ENCODE data around the gene BLVRA. TPM values are rescaled to one million over a fixed set of nuclear protein-coding genes. Genes with fewer than 3 reads are reported as not detected.

The BLVRA gene
- total and polyA plus RNA-seq, 10 of the 15 experiments (the other 5 are each of a cell fraction or from before 2014, with no cell fraction given), result 63.3 to 198 (median 102) TPM

GRCh38 chr7:43824963-43825362 is 66.5 kb downstream of the BLVRA start:
- ChIA-PET SMC1A (ENCODE audit: uncharacterized antibody, unreplicated experiment) (interaction anchor here (1.0 to 6.7 kb wide), 4 partner anchors 10 to 104 kb away, joined by 3 to 28 read pairs (median 6); no protein-coding TSS in a partner anchor), RAD21 (ENCODE audit: unreplicated experiment) (interaction anchor here (1.0 to 2.6 kb wide), 2 partner anchors 14 to 177 kb away, joined by 3 to 7 read pairs; no protein-coding TSS in a partner anchor), CTCF (interaction anchor here (1.0 to 1.8 kb wide), 4 partner anchors 14 to 106 kb away, joined by 3 to 9 read pairs (median 4); no protein-coding TSS in a partner anchor), POLR2A (interaction anchor here (1.6 kb wide), 1 partner anchor 9 kb away, joined by 5 read pairs; no protein-coding TSS in a partner anchor)
- in situ Hi-C loops (cut with MboI), result loop anchor here (25.0 kb wide), 1 partner anchor 1888 kb away; no protein-coding TSS in a partner anchor
- DNase-seq (ENCODE audit: low read depth, low spot score) (no peak), ATAC-seq (no peak), FAIRE-seq (no peak)
- Histone ChIP-seq H3K27me3 (replicated peaks in 1 of 2; ENCODE audit: control insufficient read depth in 2 of 2, insufficient read depth in 2 of 2, low read length in 1 of 2) (no peaks in the 10 kb centered on the region), H3K4me3 (no peak overlapping the region), H3K36me3 (ENCODE audit: control insufficient read depth in 2 of 2, insufficient read depth in 2 of 2, low read length in 1 of 2) (no peaks in the 10 kb centered on the region), H3K4me2 (ENCODE audit: control insufficient read depth, insufficient read depth) (no peak overlapping the region), H3K27ac (ENCODE audit: control insufficient read depth, insufficient read depth) (no peak overlapping the region), H3K9me3 (replicated peaks; ENCODE audit: control insufficient read depth, insufficient read depth, low read length) (no peaks in the 10 kb centered on the region; the same call in 2 of the 3 replicates), H2AFZ (ENCODE audit: control insufficient read depth, low read depth, low read length) (no peak overlapping the region), H3K4me1 (ENCODE audit: control insufficient read depth, insufficient read depth, low read length) (no peaks in the 10 kb centered on the region), H4K20me1 (ENCODE audit: control insufficient read depth, insufficient read depth) (no peaks in the 10 kb centered on the region), H3K79me2 (ENCODE audit: control insufficient read depth, insufficient read depth, low read length) (no peaks in the 10 kb centered on the region), H3K9ac (ENCODE audit: control insufficient read depth, insufficient read depth, low read length) (no peak overlapping the region)
- intact Hi-C loops (cut with micrococcal nuclease; ENCODE audit: unreplicated experiment), result no loop called here
- no peak for TF ChIP-seq STAT1 (conservative IDR thresholded peaks at IDR 0.05)
- WGBS (ENCODE audit: insufficient coverage, insufficient replicate concordance, low lambda C conversion rate, missing lambda C conversion rate), result 50% methylated on average over 1 of the region's 1 CpG
- BruUV-seq (replicated peaks), result no TSS peak

- H4K20me1 ChIP-seq (ENCODE audit: control insufficient read depth, insufficient read depth), result no peaks in the 10 kb centered on the region
- no peaks in the 10 kb centered on the region for H3K79me2 ChIP-seq (ENCODE audit: control insufficient read depth, insufficient read depth, low read length)
- WGBS (ENCODE audit: insufficient coverage, insufficient replicate concordance, low lambda C conversion rate, missing lambda C conversion rate), result 94% methylated on average over 5 of the region's 5 CpGs
- H3K4me1 ChIP-seq (ENCODE audit: control insufficient read depth, insufficient read depth, low read length), result no peaks in the 10 kb centered on the region
- DNase-seq (ENCODE audit: low read depth, low spot score), result no peak
- no peak overlapping the region for H3K9ac ChIP-seq (ENCODE audit: control insufficient read depth, insufficient read depth, low read length)
- H3K4me2 ChIP-seq (ENCODE audit: control insufficient read depth, insufficient read depth), result no peak overlapping the region
- SMC1A ChIA-PET (ENCODE audit: uncharacterized antibody, unreplicated experiment), result interaction anchor here (1.0 to 6.7 kb wide), 5 partner anchors 9 to 105 kb away, joined by 3 to 28 read pairs (median 3); no protein-coding TSS in a partner anchor
- FAIRE-seq, result no peak
- H3K9me3 ChIP-seq (replicated peaks; ENCODE audit: control insufficient read depth, insufficient read depth, low read length), result no peaks in the 10 kb centered on the region; the same call in 2 of the 3 replicates
- intact Hi-C loops (cut with micrococcal nuclease; ENCODE audit: unreplicated experiment) (no loop called here), in situ Hi-C loops (cut with MboI) (loop anchor here (25.0 kb wide), 1 partner anchor 1888 kb away; no protein-coding TSS in a partner anchor)
- CTCF ChIA-PET, result interaction anchor here (1.0 to 1.8 kb wide), 5 partner anchors 13 to 243 kb away, joined by 3 to 9 read pairs (median 3); partner anchors contain the start of gene STK17A
- H3K4me3 ChIP-seq, result no peak overlapping the region
- H3K27ac ChIP-seq (ENCODE audit: control insufficient read depth, insufficient read depth), result no peak overlapping the region
- POLR2A ChIA-PET, result interaction anchor here (0.6 to 1.6 kb wide), 2 partner anchors 9 to 66 kb away, joined by 3 to 5 read pairs; no protein-coding TSS in a partner anchor
- no peaks in the 10 kb centered on the region for H3K36me3 ChIP-seq (ENCODE audit: control insufficient read depth in 2 of 2, insufficient read depth in 2 of 2, low read length in 1 of 2)
- no peak for ATAC-seq
- RAD21 ChIA-PET (ENCODE audit: unreplicated experiment), result interaction anchor here (0.7 to 2.6 kb wide), 3 partner anchors 13 to 250 kb away, joined by 3 to 7 read pairs (median 3); no protein-coding TSS in a partner anchor
- H3K27me3 ChIP-seq (replicated peaks in 1 of 2; ENCODE audit: control insufficient read depth in 2 of 2, insufficient read depth in 2 of 2, low read length in 1 of 2), result no peaks in the 10 kb centered on the region
- H2AFZ ChIP-seq (ENCODE audit: control insufficient read depth, low read depth, low read length), result no peak overlapping the region
- BruUV-seq (replicated peaks), result no TSS peak
- TF ChIP-seq YY1 (IDR thresholded peaks at IDR 0.05; ENCODE audit: low read depth, low read length) (no peak), POLR2A (IDR thresholded peaks at IDR 0.05; ENCODE audit: low read depth, low read length) (no peak), CEBPZ (IDR thresholded peaks at IDR 0.05; ENCODE audit: low read depth, low read length) (no peak), PRDM15 (CRISPR knock-in tag; IDR thresholded peaks at IDR 0.05) (no peak), NR2C1 (IDR thresholded peaks at IDR 0.05) (no peak), BHLHE40 (IDR thresholded peaks at IDR 0.05; ENCODE audit: borderline replicate concordance in 1 of 2, low read depth in 2 of 2, low read length in 1 of 2) (no peak), MXI1 (IDR thresholded peaks at IDR 0.05; ENCODE audit: low read depth, low read length) (no peak), SUPT20H (IDR thresholded peaks at IDR 0.05; ENCODE audit: borderline replicate concordance, control insufficient read depth, low read depth, low read length) (no peak)
Observed at GRCh38 chr7:43825391-43825808, 66.9 kb downstream of the BLVRA start.

All from GM12878 (cell line).